ENCODE data around the gene HMGN5. TPM values are rescaled to one million over a fixed set of nuclear protein-coding genes. Genes with fewer than 3 reads are reported as not detected.

The HMGN5 gene
- total RNA-seq, 4 donors from 2014 or later = 7.2 to 29.4 (median 8.1) TPM

DNA sequence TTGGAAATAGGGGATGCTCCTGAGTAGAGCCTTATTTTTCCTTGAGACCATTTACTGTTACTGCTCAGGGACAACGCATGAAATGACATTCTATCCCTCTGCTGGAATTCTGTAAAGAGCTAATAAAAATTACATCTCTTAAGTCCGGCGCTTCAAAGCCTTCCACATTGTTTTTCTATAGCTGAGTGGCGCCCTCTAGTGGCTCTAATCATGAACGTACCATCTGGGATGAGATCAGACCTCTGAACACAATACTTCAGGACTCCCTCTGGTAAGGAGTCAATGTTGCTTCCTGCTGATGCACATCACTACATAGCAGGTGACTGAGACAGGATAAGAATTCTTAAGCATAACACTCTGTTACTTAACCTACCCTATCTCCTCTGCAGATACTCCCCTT lies 6.0 kb downstream of the HMGN5 start:
- Histone ChIP-seq H3K9me3 (no peaks in the 10 kb centered on the region), H3K36me3 (no peaks in the 10 kb centered on the region), H3K4me3 (no peak overlapping the region), H3K27me3 (no peaks in the 10 kb centered on the region), H3K27ac (no peak overlapping the region), H3K4me1 (no peaks in the 10 kb centered on the region)
- TF ChIP-seq, protein P1, sequence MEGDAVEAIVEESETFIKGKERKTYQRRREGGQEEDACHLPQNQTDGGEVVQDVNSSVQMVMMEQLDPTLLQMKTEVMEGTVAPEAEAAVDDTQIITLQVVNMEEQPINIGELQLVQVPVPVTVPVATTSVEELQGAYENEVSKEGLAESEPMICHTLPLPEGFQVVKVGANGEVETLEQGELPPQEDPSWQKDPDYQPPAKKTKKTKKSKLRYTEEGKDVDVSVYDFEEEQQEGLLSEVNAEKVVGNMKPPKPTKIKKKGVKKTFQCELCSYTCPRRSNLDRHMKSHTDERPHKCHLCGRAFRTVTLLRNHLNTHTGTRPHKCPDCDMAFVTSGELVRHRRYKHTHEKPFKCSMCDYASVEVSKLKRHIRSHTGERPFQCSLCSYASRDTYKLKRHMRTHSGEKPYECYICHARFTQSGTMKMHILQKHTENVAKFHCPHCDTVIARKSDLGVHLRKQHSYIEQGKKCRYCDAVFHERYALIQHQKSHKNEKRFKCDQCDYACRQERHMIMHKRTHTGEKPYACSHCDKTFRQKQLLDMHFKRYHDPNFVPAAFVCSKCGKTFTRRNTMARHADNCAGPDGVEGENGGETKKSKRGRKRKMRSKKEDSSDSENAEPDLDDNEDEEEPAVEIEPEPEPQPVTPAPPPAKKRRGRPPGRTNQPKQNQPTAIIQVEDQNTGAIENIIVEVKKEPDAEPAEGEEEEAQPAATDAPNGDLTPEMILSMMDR (IDR thresholded peaks at IDR 0.05) = peak; percentile 29 to 61 (median 42)
- no peak for TF ChIP-seq EP300 (IDR thresholded peaks at IDR 0.05)
- TF ChIP-seq POLR2A (IDR thresholded peaks at IDR 0.05) = no peak
- DNase-seq (ENCODE audit: low spot score in 2 of 2) = peak; percentile 14 to 66
- 13 to 16% methylated on average over 5 of the region's 5 CpGs for WGBS, 2 donors

DNA sequence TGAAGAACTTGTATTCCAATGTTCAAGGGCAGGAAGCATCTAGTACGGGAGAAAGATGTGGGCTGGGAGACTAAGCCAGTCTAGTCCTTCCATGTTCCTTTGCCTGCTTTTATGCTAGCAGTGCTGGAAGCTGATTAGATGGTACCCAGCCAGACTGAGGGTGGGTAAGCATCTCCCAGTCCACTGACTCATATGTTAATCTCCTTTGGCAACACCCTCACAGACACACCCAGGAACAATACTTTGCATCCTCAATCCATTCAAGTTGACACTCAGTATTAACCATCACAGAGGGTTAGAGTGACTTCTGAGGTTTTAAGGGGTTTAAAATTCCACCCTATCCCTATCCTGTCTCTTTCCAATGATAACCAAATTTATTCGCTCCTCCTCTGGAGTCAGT lies 6.5 kb downstream of the HMGN5 start:
- no peak overlapping the region for H3K4me3 ChIP-seq
- WGBS, 2 donors = 83 to 100% methylated on average over 1 to 2 of the region's 2 CpGs
- no peak overlapping the region for H3K27ac ChIP-seq
- no peaks in the 10 kb centered on the region for H3K27me3 ChIP-seq
- no peak for DNase-seq (ENCODE audit: low spot score in 2 of 2)
- TF ChIP-seq, protein P1 (IDR thresholded peaks at IDR 0.05) = no peak
- TF ChIP-seq EP300 (IDR thresholded peaks at IDR 0.05) (no peak), POLR2A (IDR thresholded peaks at IDR 0.05) (no peak)
- H3K36me3 ChIP-seq = no peaks in the 10 kb centered on the region
- no peaks in the 10 kb centered on the region for H3K4me1 ChIP-seq
- H3K9me3 ChIP-seq = no peaks in the 10 kb centered on the region

DNA sequence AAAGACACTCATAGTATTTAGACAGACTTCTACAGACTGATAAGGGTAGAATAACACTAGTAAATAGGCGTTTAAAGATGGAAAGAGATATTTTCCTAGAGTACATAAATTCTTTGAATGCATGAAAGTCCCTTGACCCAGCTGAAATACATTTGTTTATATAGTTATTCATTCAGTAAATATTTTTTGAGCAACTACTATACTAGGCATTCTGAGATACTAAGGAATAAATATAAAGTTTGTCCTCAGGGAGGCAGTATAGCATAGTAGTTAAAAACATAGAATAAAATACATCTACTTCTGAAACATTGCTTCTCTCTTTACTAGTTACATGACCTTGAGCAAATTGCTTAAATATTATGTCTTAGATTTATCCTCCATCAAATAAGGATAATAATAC lies 27.4 kb downstream of the HMGN5 start:
- WGBS, 2 donors = 25 to 30% methylated on average over 1 of the region's 1 CpG
- no peaks in the 10 kb centered on the region for H3K27me3 ChIP-seq

DNA sequence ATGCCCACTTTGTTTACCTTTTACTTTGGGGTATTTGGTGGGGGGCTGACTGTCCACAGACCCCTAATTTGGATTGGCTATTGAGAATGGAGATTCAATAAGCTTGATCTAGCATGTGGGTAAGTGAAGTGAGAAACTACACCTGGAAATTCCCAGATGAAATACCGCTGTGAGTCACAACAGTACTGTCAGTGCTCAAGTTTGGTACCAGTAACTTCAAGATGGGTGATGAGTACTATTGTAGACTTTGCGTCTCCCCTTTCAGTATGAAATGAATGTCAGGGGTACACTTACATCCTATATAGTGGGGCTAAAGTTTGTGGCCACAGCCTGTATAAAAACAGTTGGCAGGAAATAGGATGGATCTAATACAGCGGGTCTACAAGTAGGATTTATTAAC lies 33.3 kb downstream of the HMGN5 start:
- H3K9me3 ChIP-seq = no peaks in the 10 kb centered on the region
- 88 to 97% methylated on average over 3 of the region's 3 CpGs for WGBS, 2 donors
- no peak overlapping the region for H3K27ac ChIP-seq
- no peak overlapping the region for H3K4me3 ChIP-seq
- peaks cover 0 to 3% of the 10 kb centered on the region in 2 donors for H3K27me3 ChIP-seq
- H3K36me3 ChIP-seq = no peaks in the 10 kb centered on the region
- no peak for TF ChIP-seq POLR2A (IDR thresholded peaks at IDR 0.05)
- TF ChIP-seq EP300 (IDR thresholded peaks at IDR 0.05) = no peak
- TF ChIP-seq, protein P1 (IDR thresholded peaks at IDR 0.05) = no peak
- no peaks in the 10 kb centered on the region for H3K4me1 ChIP-seq
- no peak for DNase-seq (ENCODE audit: low spot score in 2 of 2)

More for the DNA sequence above, 27.4 kb downstream of the HMGN5 start:
- DNase-seq (ENCODE audit: low spot score in 2 of 2) = no peak
- H3K4me3 ChIP-seq = no peak overlapping the region
- H3K36me3 ChIP-seq = no peaks in the 10 kb centered on the region
- H3K9me3 ChIP-seq = no peaks in the 10 kb centered on the region
- no peak overlapping the region for H3K27ac ChIP-seq
- H3K4me1 ChIP-seq = no peaks in the 10 kb centered on the region
- TF ChIP-seq, protein P1 (IDR thresholded peaks at IDR 0.05) = peak in 2 of 5 experiments; percentile 18 to 39
- no peak for TF ChIP-seq POLR2A (IDR thresholded peaks at IDR 0.05)

DNA sequence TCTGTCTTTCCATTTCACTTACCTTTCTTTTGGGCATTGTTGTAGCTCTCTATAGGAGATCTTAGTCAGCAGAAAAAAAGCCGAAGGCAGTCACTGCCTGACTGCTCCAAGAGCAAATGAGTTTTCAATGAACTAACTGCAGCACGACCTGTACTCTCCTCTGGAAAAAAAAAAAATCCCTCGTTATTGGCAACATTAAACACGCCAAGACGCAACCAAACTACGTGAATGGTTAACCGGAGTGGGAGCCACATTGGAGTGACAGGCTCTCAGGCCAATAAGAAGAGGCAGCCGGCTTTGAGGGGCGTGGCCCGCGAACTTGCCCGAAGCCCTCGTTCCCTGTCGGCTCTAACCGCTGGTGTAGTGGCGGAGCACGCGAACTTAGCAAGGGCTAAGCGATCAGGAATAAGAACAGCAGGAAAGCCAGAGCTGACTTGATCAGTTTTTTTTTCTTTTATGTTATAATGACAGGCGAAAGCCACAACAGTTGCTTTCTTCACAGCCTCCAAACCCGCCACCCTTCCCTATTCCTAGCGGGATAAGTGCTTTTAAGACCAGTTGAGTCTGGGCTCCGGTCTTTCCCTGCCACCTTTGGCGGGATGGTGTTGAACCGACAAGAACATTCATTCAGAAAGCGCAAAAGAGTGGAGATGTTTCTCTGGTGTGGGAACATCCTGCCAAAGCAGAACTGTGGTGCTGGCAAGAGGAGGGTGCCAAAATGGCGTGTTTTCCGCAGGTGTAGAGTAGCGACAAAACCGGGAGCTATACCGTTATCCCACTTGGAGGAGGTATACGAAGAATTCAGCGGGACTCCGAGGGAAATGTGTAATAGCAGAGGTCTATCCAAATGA lies 80.0 kb downstream of the HMGN5 start:
- TF ChIP-seq EP300 (IDR thresholded peaks at IDR 0.05) (peak in 1 of 2 donors; percentile 37), POLR2A (IDR thresholded peaks at IDR 0.05) (peak in 1 of 2 donors; percentile 47)
- TF ChIP-seq, protein P1 (IDR thresholded peaks at IDR 0.05) = no peak
- H3K36me3 ChIP-seq = no peaks in the 10 kb centered on the region
- H3K9me3 ChIP-seq = no peaks in the 10 kb centered on the region
- peaks cover 0 to 8% of the 10 kb centered on the region in 2 donors for H3K27me3 ChIP-seq
- 0 to 37% methylated on average over 23 to 34 of the region's 34 CpGs for WGBS, 2 donors
- H3K4me3 ChIP-seq = peak overlapping the region; percentile 34 to 63 (median 45)
- peaks cover 0 to 4% (median 0%) of the 10 kb centered on the region in 4 donors for H3K4me1 ChIP-seq
- peak; percentile 79 to 84 for DNase-seq (ENCODE audit: low spot score in 2 of 2)
- peak overlapping the region in 3 of 4 donors; percentile 45 to 74 (median 72) for H3K27ac ChIP-seq

Data from tibial nerve (tissue), 4 donors.